Measurements from ENCODE around the gene EPHA10. TPM values are rescaled to one million over a fixed set of nuclear protein-coding genes. Genes with fewer than 3 reads are reported as not detected.
"Not testable (repeated sequence)": the region's sequence is repeated elsewhere in the genome, so short reads cannot be mapped to it uniquely, and the experiment has no call there.

Gene EPHA10
- polyA plus RNA-seq, 3 donors = 0.10 to 0.36 (median 0.14) TPM

DNA sequence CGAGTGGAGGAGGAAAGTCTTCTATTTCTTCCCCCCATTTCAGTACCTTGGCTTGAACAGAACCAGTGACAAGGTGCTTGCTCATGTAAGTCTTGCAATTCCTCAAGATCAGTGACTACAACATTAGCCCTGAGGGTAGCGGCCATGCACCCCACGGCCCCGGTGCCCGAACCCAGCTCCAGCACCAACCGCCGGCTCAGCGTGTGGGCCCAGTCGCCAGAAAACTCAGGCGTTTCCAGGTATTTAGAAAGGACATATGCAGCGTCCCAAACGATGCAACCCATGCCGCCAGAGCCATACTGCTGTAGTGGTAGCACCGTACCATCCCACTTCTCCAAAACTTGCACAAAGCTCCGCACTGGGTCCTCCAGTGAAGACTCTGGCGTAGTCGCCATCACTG is 17.6 kb upstream of the EPHA10 start:
- DNase-seq (ENCODE audit: extremely low read depth in 1 of 11, low read depth in 9 of 11, low spot score in 4 of 11) = no peak

DNA sequence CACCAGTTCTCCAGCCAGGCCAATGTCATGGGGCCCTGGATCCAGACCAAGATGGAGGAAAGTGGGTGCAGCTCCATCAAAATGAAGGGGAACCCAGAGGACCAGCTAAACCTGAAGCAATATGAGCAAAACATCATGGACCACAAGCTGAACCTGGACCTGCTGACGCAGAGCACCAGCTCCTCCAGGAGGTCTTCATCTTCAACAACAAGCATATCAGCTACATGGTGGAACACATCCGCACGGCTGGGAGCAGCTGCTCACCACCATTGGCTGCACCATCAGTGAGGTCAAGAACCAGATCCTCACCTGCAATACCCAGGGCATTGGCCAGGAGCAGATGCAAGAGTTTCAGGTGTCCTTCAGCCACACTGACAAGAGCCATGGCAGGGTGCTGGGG is 13.7 kb upstream of the EPHA10 start:
- no peak for DNase-seq (ENCODE audit: extremely low read depth in 1 of 11, low read depth in 9 of 11, low spot score in 4 of 11)

DNA sequence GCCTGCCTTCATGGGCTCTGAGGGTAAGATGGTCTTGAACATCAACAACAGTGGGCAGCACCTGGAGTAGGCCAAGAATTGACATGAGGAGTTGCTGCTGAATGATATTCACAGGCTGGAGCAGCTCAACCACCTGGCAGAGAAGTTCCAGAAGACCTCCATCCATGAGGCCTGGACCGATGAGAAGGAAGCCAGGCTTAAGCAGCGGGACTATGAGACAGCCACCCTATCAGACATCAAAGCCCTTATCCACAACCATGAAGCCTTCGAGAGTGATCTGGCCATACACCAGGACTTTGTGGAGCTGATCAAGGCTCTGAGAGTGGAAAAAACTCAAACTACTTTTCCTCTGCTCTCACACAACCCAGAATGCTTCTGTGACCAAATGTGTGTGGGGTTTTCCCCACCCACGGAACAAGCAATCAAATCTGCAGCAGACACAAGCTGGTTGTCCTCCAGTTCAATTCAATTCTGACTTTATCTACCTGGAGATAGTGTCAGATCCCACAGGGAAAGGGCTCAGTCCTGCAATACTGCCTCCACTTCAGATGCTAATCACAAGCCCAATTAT is 12.1 kb upstream of the EPHA10 start:
- DNase-seq (ENCODE audit: extremely low read depth in 1 of 11, low read depth in 9 of 11, low spot score in 4 of 11) = no peak

DNA sequence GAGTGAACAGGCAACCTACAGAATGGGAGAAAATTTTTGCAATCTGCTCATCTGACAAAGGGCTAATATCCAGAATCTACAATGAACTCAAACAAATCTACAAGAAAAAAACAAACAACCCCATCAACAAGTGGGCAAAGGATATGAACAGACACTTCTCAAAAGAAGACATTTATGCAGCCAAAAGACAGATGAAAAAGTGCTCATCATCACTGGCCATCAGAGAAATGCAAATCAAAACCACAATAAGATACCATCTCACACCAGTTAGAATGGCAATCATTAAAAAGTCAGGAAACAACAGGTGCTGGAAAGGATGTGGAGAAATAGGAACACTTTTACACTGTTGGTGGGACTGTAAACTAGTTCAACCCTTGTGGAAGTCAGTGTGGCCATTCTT is 6.5 kb upstream of the EPHA10 start:
- not testable (repeated sequence) for DNase-seq (ENCODE audit: extremely low read depth in 1 of 11, low read depth in 9 of 11, low spot score in 4 of 11)

DNA sequence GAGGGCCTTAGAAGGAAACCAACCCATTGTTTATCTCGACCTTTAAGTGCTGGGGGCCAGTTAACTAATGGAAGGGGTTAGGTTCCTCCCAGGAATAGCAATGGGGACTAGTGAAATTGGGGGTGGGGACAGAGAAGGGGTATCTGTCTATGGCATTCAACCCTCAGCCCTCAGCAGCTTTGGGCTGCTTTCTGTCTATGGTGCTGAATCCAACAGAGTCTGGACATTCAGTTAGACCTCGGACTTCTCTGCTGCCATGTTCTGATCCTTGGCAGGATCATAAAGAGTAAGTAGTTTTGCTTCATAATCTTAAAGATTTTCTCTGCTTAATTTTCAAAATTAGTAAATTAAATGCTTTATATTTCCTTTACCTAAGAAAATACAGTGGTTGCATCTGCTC is 2.6 kb upstream of the EPHA10 start:
- DNase-seq (ENCODE audit: extremely low read depth in 1 of 11, low read depth in 9 of 11, low spot score in 4 of 11) = no peak

DNA sequence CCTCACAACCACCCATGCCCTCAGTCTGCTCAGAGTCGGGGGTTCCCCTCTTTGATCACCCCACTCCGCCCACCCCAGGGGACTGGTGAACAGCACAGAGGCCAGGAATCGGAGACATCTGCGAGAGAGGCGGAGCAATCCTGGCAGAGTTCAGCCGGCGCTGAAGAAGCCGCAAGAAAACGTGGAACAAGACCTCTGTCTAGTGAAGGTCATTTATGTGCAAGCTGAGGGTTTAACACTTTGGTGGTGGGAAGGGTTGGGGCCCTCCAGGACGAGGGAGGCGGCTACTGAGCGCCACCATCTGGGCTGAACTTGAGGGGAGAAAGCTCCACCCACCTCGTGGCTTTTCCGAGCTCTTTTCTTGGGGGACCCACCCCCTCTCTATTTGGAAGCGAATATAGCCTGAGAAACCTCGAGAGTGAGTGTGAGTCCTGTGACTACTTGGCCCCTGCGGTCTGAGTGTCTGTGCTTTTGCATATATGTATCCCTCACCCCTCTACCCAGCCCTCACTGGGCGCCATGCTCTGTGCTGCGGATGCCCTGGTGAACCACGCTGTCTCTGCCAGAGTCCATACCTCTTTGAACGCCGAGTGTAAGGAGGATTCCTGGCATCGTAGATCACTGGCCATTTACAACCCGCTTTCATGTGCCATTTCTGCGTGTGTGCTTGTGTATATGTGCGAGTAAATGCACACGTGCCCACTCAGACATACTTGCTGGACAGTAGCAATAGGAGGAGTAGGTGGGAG is 1.2 kb upstream of the EPHA10 start:
- DNase-seq (ENCODE audit: extremely low read depth in 1 of 11, low read depth in 9 of 11, low spot score in 4 of 11) = no peak

DNA sequence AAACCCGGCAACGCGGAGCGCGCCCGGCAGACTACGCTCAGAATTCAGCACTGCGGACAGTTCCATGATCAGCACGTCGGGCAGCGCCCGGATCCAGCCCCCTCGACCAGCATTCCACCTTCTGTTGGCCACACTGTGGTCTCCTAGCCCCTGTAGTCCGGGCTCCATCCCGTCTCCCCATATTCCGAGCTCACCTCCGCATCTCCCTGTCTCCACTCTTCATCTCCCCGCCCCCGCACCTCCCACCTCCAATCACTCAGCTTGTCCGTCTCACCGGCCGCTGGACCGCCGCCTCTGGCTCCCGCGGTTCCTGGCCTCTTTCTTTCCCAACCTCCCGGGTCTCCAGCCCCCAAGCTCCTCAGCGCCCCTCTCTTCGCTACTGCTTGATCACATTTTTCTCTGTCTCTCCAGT is 500 bp downstream of the EPHA10 start:
- peak; percentile 47 to 71 (median 61) for DNase-seq (ENCODE audit: extremely low read depth in 1 of 11, low read depth in 9 of 11, low spot score in 4 of 11)

DNA sequence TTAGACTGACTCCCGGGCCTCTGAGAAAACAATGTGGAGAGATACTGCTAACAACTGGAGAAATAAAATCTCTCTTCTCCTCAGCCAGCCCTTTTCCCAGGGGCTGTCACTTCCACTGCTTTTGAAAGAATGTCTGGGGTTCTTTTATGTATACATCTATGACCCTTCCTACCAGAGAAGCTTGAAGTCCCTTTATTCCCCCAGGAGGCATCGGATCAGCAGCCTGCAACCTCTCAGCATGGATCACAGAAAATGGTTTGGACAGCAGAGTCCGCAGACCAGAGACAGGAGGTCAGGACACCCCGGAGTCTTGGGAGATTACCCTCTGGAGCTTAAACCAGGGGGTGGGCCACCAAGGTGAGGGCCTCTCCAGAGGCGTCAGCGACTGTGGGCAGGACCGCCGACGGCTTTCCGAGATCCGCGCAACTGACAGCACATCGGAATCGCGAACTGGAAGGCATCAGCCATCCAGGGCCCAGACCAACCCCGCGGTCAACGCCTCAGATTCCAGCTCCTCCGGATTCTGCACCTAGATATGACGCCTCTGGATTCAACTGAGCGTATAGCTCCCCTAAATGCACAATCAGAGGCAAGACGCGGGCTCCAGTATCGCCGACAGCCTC is 1.0 kb downstream of the EPHA10 start:
- DNase-seq (ENCODE audit: extremely low read depth in 1 of 11, low read depth in 9 of 11, low spot score in 4 of 11) = no peak

DNA sequence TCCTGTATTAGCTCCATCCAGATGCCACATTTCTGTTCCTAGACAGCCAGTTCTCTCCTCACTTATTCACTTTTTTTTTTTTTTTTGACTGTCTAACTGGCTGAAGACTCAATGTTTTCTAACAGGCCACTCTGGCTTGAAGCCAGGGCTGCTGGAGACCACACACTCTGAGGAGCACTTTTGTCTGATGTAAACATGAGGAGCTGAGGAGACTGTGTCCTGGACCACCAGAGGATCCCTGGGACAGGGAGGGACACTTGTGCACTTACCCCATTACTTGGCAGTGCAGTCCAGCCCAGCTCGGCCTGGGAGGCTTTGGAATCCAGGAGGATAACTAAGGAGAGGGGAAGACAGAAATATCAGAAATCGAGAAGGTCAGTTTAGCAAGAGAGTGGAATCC is 2.4 kb downstream of the EPHA10 start:
- no peak for DNase-seq (ENCODE audit: extremely low read depth in 1 of 11, low read depth in 9 of 11, low spot score in 4 of 11)

DNA sequence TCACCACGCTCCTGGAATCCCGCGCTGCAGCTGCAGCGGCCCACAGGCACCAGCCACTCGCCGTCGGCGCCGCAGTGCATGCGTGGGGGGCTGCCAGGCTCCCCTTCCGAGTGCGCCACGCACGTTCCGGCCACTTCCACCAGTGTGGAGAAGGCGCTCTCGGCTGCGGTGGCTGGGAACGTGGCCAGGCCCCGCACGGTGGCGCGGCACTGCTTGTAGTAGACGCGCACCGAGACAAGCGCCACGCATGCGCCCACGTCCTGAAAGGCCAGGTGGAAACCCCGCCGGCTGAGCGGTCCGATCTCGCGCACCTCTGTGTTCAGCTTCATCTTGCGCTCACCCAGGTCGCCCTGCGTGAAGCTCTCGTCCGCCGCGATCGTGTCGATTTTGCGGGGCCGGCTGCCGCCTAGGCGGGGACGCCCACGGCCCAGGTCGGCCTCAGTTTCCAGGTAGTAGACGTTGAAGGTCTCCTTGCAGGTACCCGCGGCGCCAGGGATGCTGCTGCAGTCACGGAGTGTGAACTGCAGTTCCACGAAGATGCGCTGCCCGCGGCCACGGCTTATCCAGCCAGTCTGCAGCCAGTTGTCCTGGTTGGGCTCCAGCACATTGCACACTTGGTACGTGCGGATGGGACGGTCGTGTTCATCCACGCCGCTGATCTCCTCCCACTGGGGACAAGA is 3.4 kb downstream of the EPHA10 start:
- no peak for DNase-seq (ENCODE audit: extremely low read depth in 1 of 11, low read depth in 9 of 11, low spot score in 4 of 11)

DNA sequence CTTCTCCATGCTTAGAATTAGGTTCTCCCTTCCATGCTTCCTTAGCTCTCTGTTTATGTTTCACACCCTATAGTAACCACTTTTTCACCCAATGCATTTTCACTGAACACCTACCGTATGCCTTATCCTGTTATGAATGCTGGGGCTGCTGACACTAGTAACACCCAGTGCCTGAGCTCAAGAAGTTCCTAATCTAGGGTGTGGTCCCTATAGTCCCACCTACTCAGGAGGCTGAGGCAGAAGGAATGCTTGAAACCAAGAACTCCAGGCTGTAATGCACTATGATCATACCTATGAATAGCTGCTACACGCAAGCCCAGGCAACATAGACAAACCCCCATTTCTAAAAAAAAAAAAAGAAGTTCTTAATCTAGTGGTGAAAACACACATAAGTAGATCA is 5.5 kb downstream of the EPHA10 start:
- DNase-seq (ENCODE audit: extremely low read depth in 1 of 11, low read depth in 9 of 11, low spot score in 4 of 11) = no peak

DNA sequence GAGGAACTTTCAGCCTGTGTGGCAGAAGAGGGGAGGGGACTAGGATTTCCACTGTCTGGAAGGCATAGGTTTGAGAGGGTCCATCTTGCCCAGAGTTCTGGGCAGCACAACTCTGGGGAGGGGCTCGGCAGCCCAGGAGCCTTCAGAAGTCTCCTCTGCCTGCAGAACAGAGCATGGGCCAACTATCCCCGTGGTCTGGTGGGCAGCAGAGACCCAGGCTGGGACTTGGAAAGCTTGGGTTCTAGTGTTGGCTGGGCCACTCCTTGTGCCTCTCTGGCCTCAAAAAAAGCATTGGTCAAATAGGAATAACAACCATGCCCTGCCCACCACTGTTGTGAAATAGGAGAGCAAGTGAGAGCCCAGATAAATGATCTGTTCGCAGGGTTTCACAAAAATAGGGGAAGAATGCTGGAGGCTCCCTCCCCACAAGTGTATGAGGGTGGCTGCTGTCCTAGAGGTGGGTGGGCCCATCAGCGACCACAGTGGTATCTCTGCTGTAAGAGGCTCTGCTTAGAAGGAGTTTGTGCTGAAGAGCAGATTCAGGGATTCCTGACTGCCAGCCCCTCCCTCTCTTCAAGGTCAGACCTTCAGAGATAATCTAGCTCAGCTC is 8.9 kb downstream of the EPHA10 start:
- no peak for DNase-seq (ENCODE audit: extremely low read depth in 1 of 11, low read depth in 9 of 11, low spot score in 4 of 11)

DNA sequence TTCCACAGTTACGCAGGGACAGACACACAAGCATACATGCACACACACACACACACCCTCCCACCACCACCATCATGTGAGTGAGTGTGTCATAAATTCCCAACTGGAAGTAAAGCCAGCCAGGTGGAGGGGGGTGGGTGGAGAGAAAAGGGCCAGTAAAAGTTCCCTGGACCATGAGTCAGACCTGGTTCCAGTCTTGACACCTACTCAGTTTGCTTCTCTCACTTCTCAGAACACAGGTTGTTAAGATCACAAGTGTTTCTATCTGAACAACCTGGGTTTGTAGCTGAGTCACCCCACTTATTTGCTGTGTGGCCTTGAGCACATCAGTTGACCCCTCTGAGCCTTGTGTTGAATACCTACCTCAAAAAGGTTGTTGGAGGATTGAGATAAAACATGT is 9.6 kb downstream of the EPHA10 start:
- DNase-seq (ENCODE audit: extremely low read depth in 1 of 11, low read depth in 9 of 11, low spot score in 4 of 11) = no peak

DNA sequence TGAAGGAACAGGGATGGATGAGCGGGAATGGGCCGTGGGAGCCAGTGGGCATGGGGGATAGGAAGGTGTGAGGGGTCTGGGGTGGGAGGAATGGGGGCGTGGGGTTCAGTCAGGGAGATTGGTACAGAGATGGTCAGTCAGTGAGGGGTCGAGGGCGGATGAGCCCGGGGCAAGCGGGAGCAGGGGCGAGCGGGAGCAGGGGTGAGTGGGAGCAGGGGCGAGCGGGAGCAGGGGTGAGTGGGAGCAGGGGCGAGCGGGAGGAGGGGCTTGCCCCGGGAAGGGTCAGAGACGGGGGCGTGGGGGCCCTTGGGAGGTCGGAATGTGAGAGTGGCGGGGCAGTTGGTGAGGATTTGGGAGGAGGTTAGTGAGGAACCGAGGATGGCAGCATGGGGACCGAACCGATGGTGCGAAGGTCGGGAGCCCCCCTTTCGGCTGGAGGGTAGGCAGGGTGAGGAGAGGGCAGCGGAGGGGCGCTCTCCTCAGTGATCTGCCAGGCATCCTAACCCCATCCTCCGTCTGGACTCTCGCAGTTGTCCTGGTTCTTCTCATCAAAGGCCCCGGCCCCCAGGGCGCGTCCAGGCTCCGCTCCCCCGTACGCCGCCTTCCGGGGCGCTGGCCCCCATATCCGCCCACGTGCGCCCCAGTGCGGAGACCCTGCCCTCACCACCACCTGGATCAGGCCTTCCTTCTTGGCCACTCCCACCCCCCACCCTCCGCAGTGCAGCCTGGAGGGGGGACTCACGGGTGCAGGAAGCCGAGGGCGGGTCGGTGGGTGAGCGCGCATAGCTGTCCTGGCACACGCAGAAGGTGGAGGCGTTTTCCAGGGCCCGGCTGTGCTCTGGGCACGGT is 11.2 kb downstream of the EPHA10 start:
- DNase-seq (ENCODE audit: extremely low read depth in 1 of 11, low read depth in 9 of 11, low spot score in 4 of 11) = no peak

DNA sequence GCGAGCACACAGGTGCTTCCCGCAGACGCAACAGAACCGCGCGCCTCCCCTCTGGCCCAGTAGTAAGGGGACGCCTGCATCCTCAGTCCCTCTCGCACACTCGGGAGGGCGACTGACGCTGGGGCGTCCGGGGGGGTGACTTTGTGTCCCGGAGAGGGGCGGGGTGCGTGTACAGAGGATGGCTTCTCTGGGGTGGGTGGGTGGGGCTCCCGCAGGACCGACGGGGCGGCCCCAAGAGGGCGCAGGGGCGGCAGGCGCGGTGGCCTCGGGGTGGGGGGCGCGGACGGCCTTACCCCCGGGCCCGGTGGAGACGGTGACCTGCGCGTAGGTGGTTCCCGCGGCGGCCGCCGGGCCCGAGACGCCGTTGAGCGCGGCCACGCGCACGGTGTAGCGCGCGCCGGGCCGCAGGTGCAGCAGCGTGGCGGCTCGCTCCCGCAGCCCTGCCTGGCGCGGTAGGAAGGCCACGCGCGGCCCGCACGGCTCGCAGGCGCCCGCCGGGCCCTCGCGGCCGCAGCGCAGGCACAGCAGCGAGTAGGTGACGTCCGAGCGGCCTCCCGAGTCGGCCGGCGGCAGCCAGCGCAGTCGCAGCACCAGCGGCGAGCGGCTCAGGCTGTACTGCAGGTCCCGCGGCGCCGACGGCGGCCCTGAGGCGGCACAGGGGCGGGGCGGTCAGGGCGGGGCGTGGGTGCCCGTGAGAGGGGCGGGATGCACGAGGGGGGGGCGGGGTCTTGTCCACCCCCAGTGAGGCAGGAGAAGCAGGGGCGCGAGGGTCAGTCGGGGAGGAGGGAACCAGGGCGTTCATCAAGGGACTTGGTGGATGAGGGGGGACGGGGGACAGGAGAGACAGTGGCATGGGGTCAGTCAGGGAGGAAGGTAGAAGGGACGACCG is 12.1 kb downstream of the EPHA10 start:
- peak in 8 of 11 donors; percentile 3 to 20 (median 9) for DNase-seq (ENCODE audit: extremely low read depth in 1 of 11, low read depth in 9 of 11, low spot score in 4 of 11)

DNA sequence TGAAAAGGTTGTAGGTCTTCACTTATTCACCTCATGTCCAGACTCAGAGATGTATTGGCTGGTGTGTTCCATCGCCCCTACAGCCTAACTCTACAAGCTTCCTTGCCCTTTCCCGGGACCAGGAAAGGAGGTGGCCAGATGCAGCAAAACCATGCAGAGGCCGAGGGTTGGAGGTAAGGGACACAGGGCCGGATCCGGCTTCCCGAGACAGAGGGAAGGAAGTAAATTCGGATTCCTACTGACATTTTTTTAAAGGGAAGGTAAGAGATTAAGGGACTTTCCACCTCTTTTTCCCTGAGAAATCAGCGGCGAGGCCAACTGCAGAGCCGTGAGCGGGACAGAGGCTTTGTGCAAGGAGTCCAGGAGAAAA is 12.7 kb downstream of the EPHA10 start:
- DNase-seq (ENCODE audit: extremely low read depth in 1 of 11, low read depth in 9 of 11, low spot score in 4 of 11) = no peak

DNA sequence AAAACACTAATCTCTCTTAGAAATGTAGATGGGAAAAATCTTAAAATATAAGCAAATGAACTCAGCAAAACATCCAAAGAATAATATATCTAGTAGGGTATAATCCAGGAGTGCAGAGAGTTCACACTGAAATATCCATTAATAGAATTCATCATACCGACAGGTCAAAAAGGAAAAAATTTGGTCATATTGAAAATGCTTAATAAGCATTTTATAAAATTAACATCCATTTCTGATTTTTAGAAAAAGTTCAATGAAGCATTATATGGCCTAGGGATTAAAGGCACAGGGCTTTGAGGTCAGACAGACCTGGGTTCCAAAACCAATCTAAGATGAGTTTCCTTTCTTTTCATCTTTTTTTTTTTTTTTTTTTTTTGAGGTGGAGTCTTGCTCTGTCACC is 16.4 kb downstream of the EPHA10 start:
- DNase-seq (ENCODE audit: extremely low read depth in 1 of 11, low read depth in 9 of 11, low spot score in 4 of 11) = no peak

DNA sequence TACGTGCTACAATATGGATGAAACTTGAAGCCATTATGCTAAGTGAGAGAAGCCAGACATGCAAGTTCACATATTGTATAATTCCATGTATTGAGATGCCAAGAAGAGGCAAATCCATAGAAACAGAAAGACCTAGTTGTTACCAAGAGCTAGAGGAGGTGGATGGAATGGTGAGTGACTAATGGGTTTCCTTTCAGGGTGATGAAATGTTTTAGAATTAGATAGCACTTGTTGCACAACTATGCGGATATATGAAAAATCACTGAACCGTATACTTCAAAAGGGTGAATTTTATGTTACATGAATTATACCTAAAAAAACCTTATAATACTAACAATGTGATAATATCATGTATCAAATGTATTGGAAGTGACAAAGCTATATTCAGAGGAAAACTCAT is 18.1 kb downstream of the EPHA10 start:
- DNase-seq (ENCODE audit: extremely low read depth in 1 of 11, low read depth in 9 of 11, low spot score in 4 of 11) = no peak
